H1 (cell line): ENCODE measurements around the gene GSTM2. TPM values are rescaled to one million over a fixed set of nuclear protein-coding genes. Genes with fewer than 3 reads are reported as not detected.

Source experiments
- CTCF ChIA-PET: fragments of 300-600 bp; sonication (Branson Sonifier 250); formaldehyde crosslinking; loops from one replicate; lab custom pipeline; 2021; ENCODE audit not compliant: partially characterized antibody; lab: Charles Lee
- POLR2A ChIA-PET: fragments of 300-600 bp; sonication (Branson Sonifier 250); formaldehyde crosslinking; loops from one replicate; lab custom pipeline; 2021; ENCODE audit warnings: inconsistent platforms; ENCODE audit not compliant: partially characterized antibody; lab: Charles Lee
- DNase-seq, 2 experiments: peaks; one replicate each; pipeline versions ENCODE4 v3.0.0 to v3.0.0-alpha.2; 2010 to 2022; ENCODE audit warnings: low spot score in 2 of 2, low read depth in 1 of 2, mixed read lengths in 1 of 2
- FAIRE-seq: peaks from 2 replicates; lab custom pipeline; 2011; peaks lifted over from hg19 to GRCh38; lab: Jason Lieb, UNC
- H2AFZ ChIP-seq: 2 replicates; pipeline ENCODE4 v1.8.1; 2012; ENCODE audit warnings: low read length, inconsistent platforms
- H2AK5ac ChIP-seq: 2 replicates; pipeline ENCODE4 v1.6.1; 2013; ENCODE audit warnings: low read depth, low read length
- H2BK120ac ChIP-seq: replicated peaks from 2 replicates; pipeline ENCODE3; 2013; ENCODE audit warnings: low read depth, low read length, inconsistent platforms
- H2BK12ac ChIP-seq: 2 replicates; pipeline ENCODE4 v1.6.1; 2013; ENCODE audit warnings: low read depth, low read length
- H2BK15ac ChIP-seq: 2 replicates; pipeline ENCODE4 v1.6.1; 2013; ENCODE audit warnings: low read length
- H2BK20ac ChIP-seq: 2 replicates; pipeline ENCODE4 v1.6.1; 2013; ENCODE audit warnings: low read length
- H2BK5ac ChIP-seq: 2 replicates; pipeline ENCODE4 v1.6.1; 2013; ENCODE audit warnings: low read depth, low read length
- H3K14ac ChIP-seq: 2 replicates; pipeline ENCODE4 v1.6.1; 2013; ENCODE audit warnings: inconsistent platforms; ENCODE audit not compliant: insufficient read length
- H3K18ac ChIP-seq: 2 replicates; pipeline ENCODE4 v1.6.1; 2013; ENCODE audit warnings: low read length; ENCODE audit errors: extremely low read depth
- H3K23ac ChIP-seq: 2 replicates; pipeline ENCODE4 v1.6.1; 2013; ENCODE audit warnings: inconsistent platforms; ENCODE audit not compliant: insufficient read length
- H3K23me2 ChIP-seq: 2 replicates; pipeline ENCODE4 v1.6.1; 2013; ENCODE audit warnings: low read depth, low read length
- H3K27ac ChIP-seq: 2 replicates; pipeline ENCODE4 v1.6.1; 2011; ENCODE audit warnings: low read depth, low read length, inconsistent platforms
- H3K27me3 ChIP-seq, 4 experiments: replicated peaks in 1 of 4; 1 replicate in 1 of 4; 2 replicates in 3 of 4; pipeline versions ENCODE4 v1.6.1 to v1.8.1; 2011 to 2013; ENCODE audit warnings: low read length in 3 of 4, mild to moderate bottlenecking in 3 of 4, inconsistent platforms in 2 of 4, mixed read lengths in 2 of 4, moderate library complexity in 1 of 4; ENCODE audit not compliant: control insufficient read depth in 3 of 4, insufficient read depth in 3 of 4; ENCODE audit errors: extremely low read depth in 1 of 4
- H3K36me3 ChIP-seq, 4 experiments: 2 replicates each; pipeline versions ENCODE4 v1.6.1 to v1.8.1; 2011 to 2013; ENCODE audit warnings: mild to moderate bottlenecking in 4 of 4, low read length in 3 of 4, moderate library complexity in 2 of 4, control low read depth in 1 of 4, inconsistent platforms in 1 of 4; ENCODE audit not compliant: insufficient read depth in 4 of 4, control insufficient read depth in 2 of 4
- H3K4ac ChIP-seq: replicated peaks from 2 replicates; pipeline ENCODE3; 2013; ENCODE audit warnings: low read length, low read depth, mixed read lengths, inconsistent platforms; ENCODE audit not compliant: insufficient read length
- H3K4me1 ChIP-seq, 4 experiments: replicated peaks in 1 of 4; 1 replicate in 1 of 4; 2 replicates in 3 of 4; pipeline versions ENCODE4 v1.6.1 to v1.8.1; 2011 to 2013; ENCODE audit warnings: low read length in 3 of 4, inconsistent platforms in 2 of 4, mixed read lengths in 1 of 4; ENCODE audit not compliant: insufficient read depth in 4 of 4, control insufficient read depth in 3 of 4
- H3K4me2 ChIP-seq, 2 experiments: 2 replicates each; pipeline versions ENCODE4 v1.6.1 to v1.8.1; 2011 to 2013; ENCODE audit warnings: low read depth in 2 of 2, low read length in 2 of 2, control low read depth in 1 of 2, inconsistent platforms in 1 of 2, mild to moderate bottlenecking in 1 of 2; ENCODE audit not compliant: insufficient read depth in 1 of 2
- H3K4me3 ChIP-seq, 4 experiments: fragments of 200-600, 300-600 bp in 1 of 4; sonication (generic), shearing (Covaris generic), sonication (Bioruptor Twin) in 1 of 4; 2 replicates each; pipeline versions ENCODE4 v1.5.1 to v1.8.1; 2011 to 2016; ENCODE audit warnings: low read length in 4 of 4, low read depth in 3 of 4, control low read depth in 2 of 4, inconsistent platforms in 2 of 4, mild to moderate bottlenecking in 2 of 4, mixed read lengths in 1 of 4, moderate library complexity in 1 of 4; ENCODE audit not compliant: insufficient read depth in 2 of 4; ENCODE audit errors: extremely low read depth in 1 of 4
- H3K56ac ChIP-seq: replicated peaks from 2 replicates; pipeline ENCODE3; 2013; ENCODE audit warnings: low read depth, mild to moderate bottlenecking, mixed read lengths, low read length, inconsistent platforms; ENCODE audit not compliant: insufficient read length
- H3K79me1 ChIP-seq: 2 replicates; pipeline ENCODE4 v1.6.1; 2013; ENCODE audit warnings: low read depth, low read length, control low read depth
- H3K79me2 ChIP-seq, 2 experiments: 2 replicates each; pipeline versions ENCODE4 v1.6.1 to v1.8.1; 2012 to 2013; ENCODE audit warnings: low read length in 2 of 2, mild to moderate bottlenecking in 2 of 2, inconsistent platforms in 1 of 2; ENCODE audit not compliant: insufficient read depth in 2 of 2, control insufficient read depth in 1 of 2
- H3K9ac ChIP-seq, 4 experiments: replicated peaks in 1 of 4; 1 replicate in 1 of 4; 2 replicates in 3 of 4; pipeline versions ENCODE4 v1.6.1 to v1.8.1; 2011 to 2013; ENCODE audit warnings: low read depth in 3 of 4, low read length in 3 of 4, control low read depth in 2 of 4, mild to moderate bottlenecking in 2 of 4, moderate library complexity in 2 of 4, inconsistent platforms in 1 of 4; ENCODE audit errors: extremely low read depth in 1 of 4
- H3K9me3 ChIP-seq, 2 experiments: 2 replicates each; pipeline versions ENCODE4 v1.6.1 to v1.8.1; 2012 to 2013; ENCODE audit warnings: mild to moderate bottlenecking in 2 of 2, moderate library complexity in 2 of 2, control low read depth in 1 of 2, inconsistent platforms in 1 of 2, low read depth in 1 of 2, low read length in 1 of 2, mixed read lengths in 1 of 2; ENCODE audit not compliant: insufficient read depth in 2 of 2
- H4K20me1 ChIP-seq, 2 experiments: replicated peaks in 1 of 2; 2 replicates each; pipeline versions ENCODE3 to v1.8.1; 2011 to 2013; ENCODE audit warnings: inconsistent platforms in 2 of 2, low read length in 2 of 2, mild to moderate bottlenecking in 1 of 2; ENCODE audit not compliant: insufficient read depth in 2 of 2, control insufficient read depth in 1 of 2
- H4K5ac ChIP-seq: 2 replicates; pipeline ENCODE4 v1.6.1; 2013; ENCODE audit warnings: low read length, low read depth, mixed read lengths, inconsistent platforms; ENCODE audit not compliant: insufficient read length
- H4K8ac ChIP-seq: 2 replicates; pipeline ENCODE4 v1.8.0; 2013; ENCODE audit warnings: mild to moderate bottlenecking, moderate library complexity, low read length, inconsistent platforms; ENCODE audit not compliant: insufficient read depth; ENCODE audit errors: extremely low read depth
- H4K91ac ChIP-seq: replicated peaks from 2 replicates; pipeline ENCODE3; 2013; ENCODE audit warnings: low read length, mixed read lengths, inconsistent platforms; ENCODE audit not compliant: insufficient read length
- HDAC6 ChIP-seq: IDR thresholded peaks from one replicate; pipeline ENCODE4 v1.7.1; 2012; ENCODE audit warnings: low read depth, mild to moderate bottlenecking, inconsistent platforms, low read length, moderate library complexity
- NANOG ChIP-seq: IDR thresholded peaks from 2 replicates; pipeline ENCODE4 v1.6.1; 2011; ENCODE audit warnings: low read length, low read depth, mild to moderate bottlenecking, inconsistent platforms; ENCODE audit not compliant: insufficient read depth, poor library complexity, severe bottlenecking
- NRF1 ChIP-seq: IDR thresholded peaks from 2 replicates; pipeline ENCODE4 v1.6.1; 2011; ENCODE audit warnings: mild to moderate bottlenecking, low read depth, low read length, improper control_type of control experiment
- POLR2AphosphoS5 ChIP-seq: IDR thresholded peaks from 2 replicates; pipeline ENCODE4 v1.6.1; 2011; ENCODE audit warnings: low read depth, low read length
- POU5F1 ChIP-seq: IDR thresholded peaks from 2 replicates; pipeline ENCODE4 v1.6.1; 2011; ENCODE audit warnings: low read depth, mild to moderate bottlenecking, low read length, moderate library complexity
- SP2 ChIP-seq: IDR thresholded peaks from 2 replicates; pipeline ENCODE4 v1.6.1; 2012; ENCODE audit warnings: mild to moderate bottlenecking, low read length, inconsistent platforms
- SP4 ChIP-seq: IDR thresholded peaks from 2 replicates; pipeline ENCODE4 v1.6.1; 2012; ENCODE audit warnings: low read length, inconsistent platforms
- SRF ChIP-seq: IDR thresholded peaks from 2 replicates; pipeline ENCODE4 v1.6.1; 2011; ENCODE audit warnings: mild to moderate bottlenecking, low read depth, low read length, moderate library complexity
- TBP ChIP-seq: IDR thresholded peaks from 2 replicates; pipeline ENCODE4 v1.6.1; 2011; ENCODE audit warnings: low read depth, low read length, improper control_type of control experiment
- TCF12 ChIP-seq: IDR thresholded peaks from 2 replicates; pipeline ENCODE4 v1.6.1; 2011; ENCODE audit warnings: low read depth, mild to moderate bottlenecking, low read length
- WGBS, 2 experiments: shearing (Covaris generic) in 1 of 2; methylation state at CpG; one replicate each; pipeline versions ENCODE4 v1.1.6 to v1.1.7; 2013 to 2015; ENCODE audit warnings: low lambda C conversion rate in 2 of 2, mixed read lengths in 2 of 2, inconsistent platforms in 1 of 2, low coverage in 1 of 2, missing lambda C conversion rate in 1 of 2; ENCODE audit not compliant: insufficient replicate concordance in 2 of 2, insufficient coverage in 1 of 2, insufficient read length in 1 of 2; ENCODE audit errors: extremely low coverage in 1 of 2, missing lambda C conversion rate in 1 of 2; 5-methylcytosine and 5-hydroxymethylcytosine counted together
- polyA plus RNA-seq, 7 experiments: library from polyadenylated mRNA; depleted of rRNA in 3 of 7; stranded (reverse) in 5 of 7; unstranded in 2 of 7; fragments of >200 nt in 5 of 7; fragments of 200-250 nt in 2 of 7; gene quantifications; 1 replicate in 5 of 7; 2 replicates in 1 of 7; 4 replicates in 1 of 7; pipeline versions ENCODE4 v1.2.1 to v1.2.3, GENCODE V29; 2011 to 2013; ENCODE audit warnings: missing spikeins in 2 of 7, mixed read lengths in 2 of 7
- total RNA-seq: library from RNA; stranded (reverse); fragmentation: NEBNext Ultra II Directional; extraction: Animal tissue kit (Norgen Biotek cat#: 25700); gene quantifications from 2 replicates; pipeline ENCODE4 v1.2.1, GENCODE V29; 2021
- TF ChIP-seq, protein P1 (sequence below): IDR thresholded peaks from 2 replicates; pipeline ENCODE4 v1.6.1; 2011; ENCODE audit warnings: low read length, improper control_type of control experiment
- TF ChIP-seq, protein P2 (sequence below): IDR thresholded peaks from 2 replicates; pipeline ENCODE4 v1.6.1; 2011; ENCODE audit warnings: low read depth, mild to moderate bottlenecking, low read length; ENCODE audit not compliant: insufficient read depth

The GSTM2 gene
- total and polyA plus RNA-seq, 2 of the 8 experiments (the other 6 are each of a cell fraction or from before 2014, with no cell fraction given): 9.6 to 23.1 TPM

DNA sequence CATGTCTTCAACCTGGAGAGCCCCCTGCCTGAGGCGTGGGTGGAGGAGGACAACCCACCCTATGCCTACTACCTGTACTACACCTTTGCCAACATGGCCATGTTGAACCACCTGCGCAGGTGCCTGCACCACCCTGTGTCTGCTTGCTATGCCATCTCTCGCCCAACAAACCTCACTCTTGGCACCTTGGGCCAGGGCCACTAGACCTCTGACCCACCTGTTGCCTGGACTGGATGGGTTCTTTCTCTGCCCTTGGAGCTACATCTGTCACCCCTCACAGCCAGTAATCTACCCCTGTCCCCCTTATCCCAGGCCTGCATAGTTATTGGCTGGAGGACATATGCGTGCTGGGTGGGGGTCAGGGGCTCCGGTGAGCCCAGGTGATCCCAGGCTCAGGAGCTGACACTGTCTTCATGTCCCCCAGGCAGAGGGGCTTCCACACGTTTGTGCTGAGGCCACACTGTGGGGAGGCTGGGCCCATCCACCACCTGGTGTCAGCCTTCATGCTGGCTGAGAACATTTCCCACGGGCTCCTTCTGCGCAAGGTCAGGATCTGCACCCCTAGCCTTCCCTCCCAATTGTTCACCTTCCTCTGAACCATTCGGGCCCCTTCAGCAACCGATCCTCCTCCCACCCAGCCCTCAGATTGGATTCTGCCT, 38.4 kb upstream of the GSTM2 start:
- CTCF ChIA-PET: interaction anchor here (0.6 to 10.4 kb wide), 18 partner anchors 10 to 380 kb away, joined by 3 to 73 read pairs (median 4); partner anchors contain the start of gene GNAI3
- TF ChIP-seq TCF12: no peak
- TF ChIP-seq POU5F1: no peak
- TF ChIP-seq NANOG: no peak
- TF ChIP-seq POLR2AphosphoS5: no peak
- TF ChIP-seq, protein P1, sequence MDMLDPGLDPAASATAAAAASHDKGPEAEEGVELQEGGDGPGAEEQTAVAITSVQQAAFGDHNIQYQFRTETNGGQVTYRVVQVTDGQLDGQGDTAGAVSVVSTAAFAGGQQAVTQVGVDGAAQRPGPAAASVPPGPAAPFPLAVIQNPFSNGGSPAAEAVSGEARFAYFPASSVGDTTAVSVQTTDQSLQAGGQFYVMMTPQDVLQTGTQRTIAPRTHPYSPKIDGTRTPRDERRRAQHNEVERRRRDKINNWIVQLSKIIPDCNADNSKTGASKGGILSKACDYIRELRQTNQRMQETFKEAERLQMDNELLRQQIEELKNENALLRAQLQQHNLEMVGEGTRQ: no peak
- no peak for TF ChIP-seq HDAC6
- no peak for TF ChIP-seq SP2
- no peak for TF ChIP-seq SRF
- TF ChIP-seq, protein P2, sequence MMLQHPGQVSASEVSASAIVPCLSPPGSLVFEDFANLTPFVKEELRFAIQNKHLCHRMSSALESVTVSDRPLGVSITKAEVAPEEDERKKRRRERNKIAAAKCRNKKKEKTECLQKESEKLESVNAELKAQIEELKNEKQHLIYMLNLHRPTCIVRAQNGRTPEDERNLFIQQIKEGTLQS: no peak
- no peak for TF ChIP-seq TBP
- TF ChIP-seq NRF1: no peak
- TF ChIP-seq SP4: no peak

More for the DNA sequence above, 38.4 kb upstream of the GSTM2 start:
- no peak overlapping the region for H3K18ac ChIP-seq
- peaks cover 0 to 2% of the 10 kb centered on the region in 2 experiments; a peak in 1 of 4 replicates for H3K79me2 ChIP-seq
- H2BK12ac ChIP-seq: no peak overlapping the region
- no peak overlapping the region for H3K23ac ChIP-seq
- H3K27ac ChIP-seq: no peak overlapping the region
- H3K4me1 ChIP-seq: peaks cover 0 to 2% (median 0%) of the 10 kb centered on the region in 4 experiments; a peak in 3 of 7 replicates
- no peak for FAIRE-seq
- H3K9ac ChIP-seq: no peak overlapping the region
- H4K5ac ChIP-seq: no peak overlapping the region
- H2BK5ac ChIP-seq: no peak overlapping the region; the same call in 1 of the 2 replicates
- no peak overlapping the region for H2AFZ ChIP-seq
- H4K8ac ChIP-seq: no peak overlapping the region
- no peak overlapping the region for H4K91ac ChIP-seq
- no peak overlapping the region for H3K56ac ChIP-seq
- H2AK5ac ChIP-seq: no peak overlapping the region
- 77% methylated on average over 8 of the region's 10 CpGs; no CpG with 5 or more reads in 1 of the 2 experiments for WGBS, 2 experiments
- no peak overlapping the region for H3K4me3 ChIP-seq
- peaks cover 17 to 27% (median 24%) of the 10 kb centered on the region in 4 experiments for H3K36me3 ChIP-seq
- no peak overlapping the region for H2BK20ac ChIP-seq
- H2BK120ac ChIP-seq: no peak overlapping the region
- H3K9me3 ChIP-seq: no peaks in the 10 kb centered on the region
- no peaks in the 10 kb centered on the region for H3K79me1 ChIP-seq
- H3K4ac ChIP-seq: no peak overlapping the region
- H3K27me3 ChIP-seq: no peaks in the 10 kb centered on the region
- H3K14ac ChIP-seq: no peak overlapping the region
- POLR2A ChIA-PET: interaction anchor here (1.0 kb wide), 1 partner anchor 81 kb away, joined by 3 read pairs; the partner anchor contains the start of gene GNAI3
- no peaks in the 10 kb centered on the region for H3K23me2 ChIP-seq
- no peak overlapping the region for H2BK15ac ChIP-seq
- DNase-seq: peak in 1 of 2 experiments; percentile 35
- no peak overlapping the region for H3K4me2 ChIP-seq
- H4K20me1 ChIP-seq: peaks cover 0 to 21% of the 10 kb centered on the region in 2 experiments
